HG02981 (cell line): ENCODE measurements around the gene TXNL4B.
A peak's percentile ranks its signal among the peaks of the same experiment; 100 is the strongest.

Source experiments
- ATAC-seq: cut with Tn5 transposase; IDR thresholded peaks from one replicate; pipeline ENCODE4 v1.9.1; 2021; ENCODE audit warnings: mild to moderate bottlenecking, moderate library complexity; ENCODE audit not compliant: unreplicated experiment

The TXNL4B gene

GRCh38 chr16:72093448-72094265 lies at the start of gene TXNL4B, which contains the start of gene DHX38:
Gene TXNL4B (minus strand): TSS chr16:72093620. CDS start chr16:72090749, 2,871 bp downstream.
Gene DHX38 (plus strand): TSS chr16:72093847. CDS start chr16:72096158, 2,311 bp downstream.
- ATAC-seq: peak; percentile 97

GRCh38 chr16:72142476-72142875 lies 49.1 kb upstream of the TXNL4B start:
- no peak for ATAC-seq

DNA sequence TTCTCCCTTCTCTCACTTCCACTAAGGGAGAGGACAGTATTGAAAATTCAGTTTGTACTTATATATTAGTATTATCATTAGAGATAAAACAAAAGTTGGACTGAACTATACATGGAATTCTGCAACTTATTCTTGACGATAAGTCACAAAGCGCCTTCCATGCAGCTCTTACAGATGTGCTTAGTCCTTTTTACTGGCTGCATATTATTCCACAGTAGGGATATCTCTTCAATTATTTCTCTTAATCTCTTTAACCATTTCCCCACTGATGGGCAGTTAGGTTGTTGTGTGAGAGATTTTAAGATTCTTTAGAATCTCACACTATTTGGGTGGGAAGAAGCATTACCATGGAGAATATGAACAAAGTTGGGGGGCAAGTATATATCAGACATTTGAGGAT lies 46.5 kb upstream of the TXNL4B start:
- no peak for ATAC-seq

DNA sequence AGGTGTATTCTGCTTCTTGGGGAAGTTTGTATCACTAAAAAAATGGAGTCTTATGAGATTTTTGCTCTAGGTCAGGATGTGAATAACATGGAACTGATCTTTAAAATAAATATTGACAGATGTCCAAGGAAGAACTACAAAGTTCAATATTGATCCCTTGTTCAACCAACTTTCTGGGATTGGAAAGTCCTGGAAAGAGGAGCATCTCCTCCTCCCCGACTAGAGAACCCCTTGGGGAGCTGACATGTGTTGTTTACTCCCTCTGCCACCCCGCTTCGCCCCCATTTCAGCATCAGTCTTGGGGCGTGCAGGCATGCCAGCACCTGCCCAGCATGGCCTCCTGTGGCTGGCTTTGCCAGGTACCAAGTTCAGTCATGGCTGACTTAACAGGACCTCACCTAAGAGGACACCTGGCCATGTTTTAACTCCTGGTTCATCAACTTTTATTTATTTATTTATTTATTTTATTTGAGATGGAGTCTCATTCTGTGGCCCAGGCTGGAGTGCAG lies 44.7 kb upstream of the TXNL4B start:
- ATAC-seq: no peak

- no peak for ATAC-seq
Measured at GRCh38 chr16:72137380-72138063, 44.1 kb upstream of the TXNL4B start.

DNA sequence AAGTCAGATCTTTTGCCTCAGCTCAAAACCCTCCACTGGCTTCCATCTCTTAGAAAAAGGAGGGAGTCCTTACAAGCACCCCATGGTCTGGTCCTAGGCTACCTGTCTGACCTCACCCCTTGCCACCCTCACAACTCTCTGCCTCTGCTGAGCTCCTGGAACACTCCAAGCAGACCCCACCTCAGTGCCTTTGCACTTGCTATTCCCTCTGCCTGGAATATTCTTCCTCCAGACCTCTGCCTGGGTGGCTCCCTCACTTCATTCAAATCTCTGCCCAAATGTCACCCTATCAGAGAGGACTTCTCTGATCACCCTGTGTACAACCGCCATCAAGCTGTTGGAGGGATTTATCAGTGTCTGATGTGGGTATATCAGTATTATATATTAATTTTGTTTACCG lies 41.1 kb upstream of the TXNL4B start:
- no peak for ATAC-seq

GRCh38 chr16:72132726-72133125 lies 39.3 kb upstream of the TXNL4B start:
- no peak for ATAC-seq

- no peak for ATAC-seq
Measured at GRCh38 chr16:72131036-72131435, 37.6 kb upstream of the TXNL4B start.

- ATAC-seq: no peak
Measured at GRCh38 chr16:72129976-72130656, 36.7 kb upstream of the TXNL4B start.

GRCh38 chr16:72128701-72129100 lies 35.3 kb upstream of the TXNL4B start:
- ATAC-seq: no peak

GRCh38 chr16:72126429-72126765 lies 33.0 kb upstream of the TXNL4B start:
- no peak for ATAC-seq

DNA sequence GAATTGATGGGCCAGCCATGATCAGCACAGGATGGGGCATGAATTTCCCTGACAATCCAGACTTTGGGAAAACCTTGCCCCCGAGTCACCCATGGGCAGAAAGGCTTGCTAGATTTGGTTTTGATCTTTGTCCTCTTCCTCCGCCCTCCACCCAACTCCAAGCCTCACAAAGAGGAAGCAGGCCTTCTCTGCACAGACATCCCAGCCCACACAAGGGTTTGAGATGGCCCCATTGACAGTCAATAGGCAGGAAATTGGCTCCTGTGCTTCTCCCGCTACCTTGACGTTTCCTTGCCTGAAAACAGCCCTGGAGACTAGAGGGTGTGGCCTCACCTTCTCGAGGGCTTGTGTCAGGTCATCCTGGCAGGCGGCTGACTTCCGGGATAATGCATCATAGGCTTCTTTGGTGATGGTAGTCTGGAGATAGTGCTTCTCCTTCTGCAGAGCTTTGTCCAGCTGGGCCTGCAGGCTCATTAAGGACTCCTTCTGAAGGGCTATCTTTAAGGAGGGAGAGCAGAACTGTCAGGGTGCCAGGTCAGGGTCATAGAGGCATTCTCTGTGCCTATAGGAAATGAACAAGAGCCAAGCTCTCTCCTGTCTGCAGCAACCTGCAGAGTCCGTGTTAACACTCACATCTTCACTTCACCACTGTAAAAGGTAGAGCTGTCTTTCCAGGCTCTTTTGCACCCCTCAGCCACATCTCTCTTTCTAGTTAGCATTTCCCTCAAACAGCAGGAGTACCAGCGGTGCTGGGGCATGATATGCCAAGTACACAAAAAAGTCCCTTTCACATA lies 32.4 kb upstream of the TXNL4B start:
- ATAC-seq: no peak

- no peak for ATAC-seq
Measured at GRCh38 chr16:72124761-72125634, 31.6 kb upstream of the TXNL4B start.

DNA sequence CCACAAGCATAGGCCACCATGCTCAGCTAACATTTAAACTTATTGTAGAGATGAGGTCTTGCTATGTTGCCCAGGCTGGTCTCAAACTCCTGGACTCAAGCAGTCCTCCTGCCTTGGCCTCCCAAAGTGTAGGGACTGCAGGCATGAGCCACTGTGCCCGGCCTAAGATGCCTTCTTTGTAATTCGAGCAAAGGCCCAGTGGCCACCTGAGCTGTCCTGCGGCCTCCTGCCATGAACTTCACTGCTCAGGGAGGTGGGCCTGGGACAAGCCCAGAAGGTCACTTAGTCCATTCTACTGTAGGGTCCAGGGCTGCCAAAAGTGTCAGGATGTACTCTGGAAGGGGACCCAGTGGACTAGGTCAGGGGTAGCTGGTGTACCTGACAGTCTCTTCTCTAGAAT lies 30.7 kb upstream of the TXNL4B start:
- ATAC-seq: no peak

GRCh38 chr16:72123426-72123825 lies 30.0 kb upstream of the TXNL4B start:
- ATAC-seq: no peak

GRCh38 chr16:72122916-72123315 lies 29.5 kb upstream of the TXNL4B start:
- no peak for ATAC-seq

DNA sequence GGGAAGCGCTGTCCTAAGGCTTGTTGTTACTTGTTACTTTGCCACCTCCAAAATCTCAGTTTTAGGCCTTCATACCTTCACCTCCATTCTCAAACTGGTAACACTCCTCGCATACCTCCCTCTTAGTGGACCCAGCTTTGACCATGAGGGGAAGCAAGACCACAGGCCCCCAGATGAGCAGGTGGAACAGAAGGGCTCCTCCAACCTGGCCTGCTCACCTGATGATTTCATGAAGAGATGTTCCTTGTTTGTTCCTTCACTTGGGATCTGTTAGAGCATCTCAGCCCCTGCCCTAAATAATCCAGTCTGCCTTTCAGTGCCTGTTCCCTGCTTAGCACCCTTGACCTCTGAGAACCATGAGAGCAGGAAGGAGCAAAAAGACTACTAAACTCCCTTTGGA lies 28.9 kb upstream of the TXNL4B start:
- ATAC-seq: no peak

DNA sequence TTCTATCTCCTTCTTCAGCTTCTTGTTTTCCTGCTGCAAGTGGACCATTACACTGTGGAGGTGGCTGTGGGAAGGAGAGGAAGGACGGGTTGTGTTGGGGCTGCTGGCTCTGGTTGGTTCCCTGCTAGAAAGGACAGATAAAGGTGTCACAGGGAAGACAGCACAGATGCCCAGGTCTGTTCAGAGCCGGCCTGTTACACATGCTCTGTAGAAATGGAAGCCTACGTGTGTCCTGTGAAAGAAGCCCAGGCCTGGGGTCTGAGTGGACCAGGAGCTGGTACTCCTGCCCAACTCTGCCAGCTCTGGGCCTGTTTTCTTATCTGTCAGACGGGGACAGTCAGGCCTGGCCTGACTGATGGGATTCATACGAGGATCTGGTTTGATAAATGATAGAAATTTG lies 26.6 kb upstream of the TXNL4B start:
- ATAC-seq: no peak

GRCh38 chr16:72113616-72113945 lies 20.2 kb upstream of the TXNL4B start:
- ATAC-seq: no peak
